M059J (cell line): ENCODE measurements around the gene CLIC5. TPM values are rescaled to one million over a fixed set of nuclear protein-coding genes. Genes with fewer than 3 reads are reported as not detected.

Experiments used
- DNase-seq: peaks from one replicate; pipeline ENCODE4 v3.0.0-alpha.2; 2012; ENCODE audit warnings: low read depth
- total RNA-seq: library from RNA; depleted of rRNA; stranded (reverse); fragments of >200 nt; shearing (Covaris generic); gene quantifications from 2 replicates; pipeline ENCODE4 v1.2.3, GENCODE V29; 2014; rRNA removed

The CLIC5 gene
- total RNA-seq = not detected in 2 replicates

DNA sequence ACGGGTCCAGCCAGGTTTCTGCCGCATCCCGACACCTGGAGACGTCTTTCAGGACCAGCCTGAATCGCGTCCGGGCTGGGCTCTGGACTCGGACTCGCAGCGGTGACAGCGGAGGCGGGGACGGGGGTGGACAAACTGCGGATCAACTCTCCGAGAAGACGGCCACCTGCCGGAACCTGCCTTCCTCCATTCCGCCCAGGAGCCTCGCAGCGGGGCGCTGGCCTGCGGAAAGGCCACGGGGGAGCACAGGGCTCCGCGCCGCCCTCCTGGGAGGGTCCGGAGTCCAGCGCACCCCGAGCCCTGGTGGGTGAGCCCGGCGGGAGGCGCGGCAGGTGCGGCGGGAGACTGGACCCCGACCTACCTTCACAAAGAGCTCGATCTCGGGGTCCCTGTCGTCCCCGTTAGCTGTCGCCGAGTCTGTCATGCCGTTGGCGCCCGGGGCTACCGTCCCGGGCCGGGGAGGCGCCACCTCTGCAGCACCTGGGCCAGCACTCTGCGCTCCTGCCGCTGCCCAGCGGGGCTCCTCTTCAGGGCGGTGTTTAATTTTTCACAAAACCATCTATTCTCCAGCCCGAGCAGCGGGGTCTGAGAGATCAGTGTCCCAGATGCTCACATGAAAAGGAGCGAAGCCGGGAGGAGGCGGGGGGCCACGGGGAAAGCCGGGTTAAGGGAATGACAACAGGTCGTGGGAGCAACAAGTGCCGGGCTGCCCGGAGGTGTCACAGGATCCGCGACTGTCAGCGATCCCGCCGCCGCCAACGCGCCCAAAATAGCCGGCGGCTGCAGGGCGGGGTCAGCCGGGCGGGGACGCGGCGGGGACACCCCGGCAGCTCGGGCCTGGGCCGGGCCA lies at the start of gene CLIC5:
Gene CLIC5, minus strand, starts transcription at position 742 of the 850 bp plus-strand sequence. Its CDS starts 318 bp downstream, at position 424.
- DNase-seq = no peak

GRCh38 chr6:46062991-46063390 lies 47.3 kb upstream of the CLIC5 start:
- DNase-seq = no peak

GRCh38 chr6:46062312-46062711 lies 46.7 kb upstream of the CLIC5 start:
- DNase-seq = peak; percentile 88

GRCh38 chr6:46061497-46061896 lies 45.8 kb upstream of the CLIC5 start:
- no peak for DNase-seq

GRCh38 chr6:46059608-46060007 lies 43.9 kb upstream of the CLIC5 start:
- no peak for DNase-seq

- DNase-seq = no peak
Measured at GRCh38 chr6:46058951-46059350, 43.3 kb upstream of the CLIC5 start.

DNA sequence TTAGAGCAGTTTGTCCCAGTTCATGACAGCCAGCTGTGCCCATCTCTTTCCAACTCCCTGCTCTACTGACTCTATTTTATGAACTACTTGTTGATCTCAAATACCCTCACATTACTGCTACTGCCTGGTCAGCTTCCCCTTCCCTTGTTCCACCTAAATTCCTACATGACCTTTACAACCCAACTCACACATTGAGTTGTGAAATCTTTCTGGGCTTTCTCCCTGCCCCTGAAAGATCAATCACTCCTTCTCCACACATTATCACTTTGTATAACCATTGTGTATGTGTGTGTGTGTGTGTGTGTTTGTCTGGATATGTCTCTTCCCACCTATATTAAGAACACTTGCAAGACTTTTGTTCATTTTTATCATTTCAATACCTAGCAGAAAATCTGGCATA lies 42.1 kb upstream of the CLIC5 start:
- DNase-seq = no peak

DNA sequence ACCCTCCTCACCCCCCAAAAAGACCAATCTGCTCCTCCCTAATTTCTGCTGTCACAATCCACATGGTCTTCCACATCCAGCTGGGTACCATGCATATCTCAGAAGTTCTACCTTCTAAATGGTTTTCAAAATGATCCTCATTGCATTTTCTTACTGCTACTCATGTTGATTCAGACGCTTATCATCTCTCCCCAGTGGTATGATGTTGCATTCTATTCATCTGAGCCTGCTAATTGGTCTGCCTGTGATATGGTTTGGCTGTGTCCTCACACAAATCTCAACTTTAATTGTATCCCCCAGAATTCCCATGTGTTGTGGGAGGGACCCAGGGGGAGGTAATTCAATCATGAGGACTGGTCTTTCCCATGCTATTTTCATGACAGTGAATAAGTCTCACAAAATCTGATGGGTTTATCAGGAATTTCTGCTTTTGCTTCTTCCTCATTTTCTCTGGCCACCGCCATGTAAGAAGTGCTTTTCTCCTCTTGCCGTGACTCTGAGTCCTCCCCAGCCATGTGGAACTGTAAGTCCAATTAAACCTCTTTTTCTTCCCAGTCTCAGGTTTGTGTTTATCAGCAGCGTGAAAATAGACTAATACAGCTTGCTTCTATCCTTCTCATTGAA lies 41.4 kb upstream of the CLIC5 start:
- no peak for DNase-seq

DNA sequence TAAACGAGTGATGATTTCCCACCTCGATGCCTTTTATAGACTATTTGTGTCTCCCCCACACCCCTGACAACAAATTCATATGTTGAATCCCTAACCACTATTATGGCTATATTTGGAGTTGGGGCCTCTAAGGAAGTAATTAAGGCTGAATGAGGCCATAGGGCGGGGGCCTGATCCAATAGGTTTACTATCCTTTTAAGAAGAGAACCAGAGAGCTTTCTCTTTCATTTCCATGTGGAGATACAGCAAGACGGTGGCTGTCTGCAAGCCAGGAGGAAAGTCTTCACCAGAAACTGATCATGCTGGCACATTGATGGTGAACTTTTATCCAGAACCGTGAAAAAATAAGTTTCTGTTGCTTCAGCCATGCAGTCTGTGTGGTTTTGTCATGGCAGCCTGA lies 38.9 kb upstream of the CLIC5 start:
- no peak for DNase-seq

- no peak for DNase-seq
Measured at GRCh38 chr6:46053039-46053933, 37.6 kb upstream of the CLIC5 start.

DNA sequence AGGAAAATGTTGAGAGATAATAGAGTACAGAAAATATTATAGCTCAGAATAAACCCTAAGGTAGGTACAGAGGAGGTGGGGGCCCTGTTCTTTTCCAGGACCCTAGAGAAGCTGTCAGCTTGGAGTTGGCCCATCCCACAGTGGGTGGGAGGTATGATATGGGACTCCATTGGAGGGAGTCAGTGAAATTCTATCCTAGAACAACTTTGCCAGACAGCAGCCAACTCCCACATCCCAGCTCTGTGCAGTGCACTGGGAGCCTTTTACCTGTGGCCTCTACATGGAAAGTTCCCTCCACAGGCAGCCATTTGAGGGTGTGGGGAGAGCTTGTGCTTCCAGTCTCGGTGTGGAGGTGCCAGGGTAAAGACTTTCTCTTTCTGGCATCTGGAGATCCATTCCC lies 36.8 kb upstream of the CLIC5 start:
- no peak for DNase-seq

DNA sequence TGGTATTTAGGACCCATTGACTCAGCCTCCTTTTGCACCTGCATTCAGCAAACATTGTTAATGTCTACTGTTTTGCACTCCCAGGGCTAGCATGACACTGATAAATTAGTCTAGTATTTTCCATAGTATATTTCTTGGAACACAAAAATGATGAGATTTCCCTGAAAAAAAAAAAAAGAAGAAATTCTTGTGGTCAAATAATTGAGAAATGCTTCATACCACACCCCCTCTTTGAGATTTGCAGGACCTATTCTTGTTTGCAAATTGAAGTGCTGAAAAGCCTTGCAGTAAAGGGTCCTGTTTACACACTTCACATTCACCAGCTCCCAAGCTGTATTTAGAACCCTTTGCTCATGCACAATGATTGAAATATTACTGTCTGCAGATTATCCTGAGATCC lies 36.3 kb upstream of the CLIC5 start:
- DNase-seq = no peak

- no peak for DNase-seq
Measured at GRCh38 chr6:46050845-46051405, 35.3 kb upstream of the CLIC5 start.

DNA sequence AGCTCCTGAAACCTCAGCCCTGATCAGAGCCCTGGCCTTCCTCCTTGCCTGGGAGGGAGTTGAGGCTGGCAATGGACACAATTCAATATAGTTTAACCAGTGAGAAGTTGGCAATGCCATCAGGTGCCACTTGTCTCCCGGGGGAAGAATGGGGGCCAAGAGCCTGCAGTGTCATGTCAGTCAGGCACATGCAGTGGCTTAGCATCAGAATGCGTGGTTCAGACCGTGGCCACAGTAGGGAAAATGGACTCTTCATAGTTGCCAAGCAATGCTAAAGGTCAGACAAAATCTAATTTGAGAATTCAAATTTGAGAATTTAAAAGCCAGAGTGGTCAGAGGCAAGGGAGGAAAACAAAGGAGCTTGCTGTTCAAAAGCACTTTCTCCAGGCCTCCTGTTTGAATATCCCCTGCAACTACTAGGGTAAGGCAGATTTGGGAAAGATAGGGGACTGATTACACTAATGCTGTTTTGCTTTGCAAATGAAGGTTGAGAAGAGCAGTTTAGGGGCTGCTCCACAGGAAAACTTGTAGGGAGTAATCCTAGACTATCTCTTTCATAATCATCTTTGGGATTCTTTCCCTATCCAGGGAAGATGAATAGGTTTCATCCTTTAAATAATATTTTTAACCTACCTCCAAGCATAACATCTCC lies 33.1 kb upstream of the CLIC5 start:
- no peak for DNase-seq

DNA sequence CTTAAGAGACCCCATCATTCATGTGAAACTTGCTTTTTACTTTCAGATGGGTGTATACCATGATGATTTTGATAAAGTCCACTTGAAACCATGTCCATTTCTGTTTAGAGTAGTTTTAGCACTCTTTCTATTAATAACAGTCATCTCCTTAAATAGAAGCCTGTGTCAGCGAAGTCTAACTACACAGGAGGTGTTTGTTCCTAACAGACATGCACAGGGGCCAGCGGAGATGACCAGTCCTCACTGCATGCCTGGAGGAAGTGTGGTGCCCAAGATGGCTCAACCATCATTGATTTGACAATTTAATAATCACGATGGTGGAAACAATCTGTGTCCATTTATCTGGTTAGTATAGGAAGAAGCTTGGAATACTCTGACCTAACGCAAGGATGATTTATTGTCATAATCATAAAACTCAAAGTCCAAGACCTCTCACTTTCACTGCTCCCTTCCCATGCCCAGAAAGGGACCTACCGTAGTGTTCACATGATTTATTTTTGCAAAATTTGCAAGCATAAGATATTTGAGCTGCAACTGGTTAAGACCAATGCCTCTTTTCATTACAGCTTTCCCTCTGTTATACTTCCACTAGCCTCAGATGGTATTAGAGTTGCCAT lies 31.0 kb upstream of the CLIC5 start:
- DNase-seq = no peak

DNA sequence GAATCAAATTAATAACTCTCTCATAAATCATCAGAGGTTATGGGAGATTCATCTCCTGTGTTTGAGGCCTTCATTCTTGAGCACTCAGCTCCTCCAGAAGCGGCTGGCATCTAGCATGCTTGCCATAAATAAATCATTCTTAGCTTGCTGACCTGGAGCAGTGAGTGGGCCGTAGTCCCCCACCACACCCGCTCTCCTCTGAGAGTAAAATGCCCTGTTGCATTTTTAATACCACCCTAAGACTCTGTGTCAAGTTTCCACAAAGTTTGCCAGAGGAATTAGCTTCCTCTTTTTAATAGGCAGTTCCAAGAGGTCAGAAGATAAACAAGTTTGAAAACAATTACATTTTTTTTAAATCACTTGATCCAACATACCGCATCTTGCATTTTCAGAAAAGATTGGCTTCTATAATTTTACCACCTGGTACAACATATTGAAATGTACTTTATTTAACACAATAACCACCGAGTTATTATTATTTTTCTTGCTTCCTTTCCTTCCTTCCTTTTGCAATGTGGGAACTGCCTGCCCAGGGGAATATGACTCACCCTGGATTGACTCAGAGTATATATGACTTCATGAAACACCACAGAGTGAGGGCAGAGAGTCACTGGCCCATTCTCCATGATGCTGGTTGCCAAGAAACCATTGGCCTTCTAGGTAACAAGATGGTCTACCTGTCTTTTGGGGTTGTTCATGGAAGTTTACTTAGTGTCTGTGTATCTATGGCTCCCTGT lies 29.4 kb upstream of the CLIC5 start:
- DNase-seq = peak; percentile 97

DNA sequence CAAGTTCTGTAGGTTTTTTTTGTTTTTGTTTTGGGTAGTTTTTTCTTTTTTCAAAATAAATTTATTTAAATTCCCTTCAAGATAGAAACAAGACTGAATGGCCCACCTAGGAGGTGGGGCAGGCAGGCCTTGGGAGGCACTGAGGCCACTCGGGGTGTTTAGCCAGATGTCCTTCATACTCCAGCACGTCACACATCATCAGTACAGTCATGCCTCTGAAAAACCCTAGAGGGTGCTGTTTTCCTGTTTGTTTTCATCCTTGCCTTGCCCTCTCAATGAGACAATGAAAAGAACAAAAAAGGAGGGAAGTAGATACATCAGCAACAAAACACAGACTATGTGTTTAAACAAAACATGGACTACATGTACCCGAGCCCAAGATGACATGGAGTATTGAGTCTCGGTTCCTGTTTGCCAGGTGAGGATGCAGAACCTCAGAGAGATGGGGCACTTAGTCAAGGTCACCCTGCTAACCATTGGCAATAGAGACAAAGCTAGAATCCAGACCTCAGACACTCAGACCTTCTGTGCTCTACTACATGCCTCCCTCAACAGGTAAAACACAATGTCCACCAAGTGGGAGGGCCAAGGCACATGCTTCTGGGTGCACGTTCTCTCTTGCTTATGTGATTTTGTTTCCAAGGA lies 26.8 kb upstream of the CLIC5 start:
- peak; percentile 73 for DNase-seq

DNA sequence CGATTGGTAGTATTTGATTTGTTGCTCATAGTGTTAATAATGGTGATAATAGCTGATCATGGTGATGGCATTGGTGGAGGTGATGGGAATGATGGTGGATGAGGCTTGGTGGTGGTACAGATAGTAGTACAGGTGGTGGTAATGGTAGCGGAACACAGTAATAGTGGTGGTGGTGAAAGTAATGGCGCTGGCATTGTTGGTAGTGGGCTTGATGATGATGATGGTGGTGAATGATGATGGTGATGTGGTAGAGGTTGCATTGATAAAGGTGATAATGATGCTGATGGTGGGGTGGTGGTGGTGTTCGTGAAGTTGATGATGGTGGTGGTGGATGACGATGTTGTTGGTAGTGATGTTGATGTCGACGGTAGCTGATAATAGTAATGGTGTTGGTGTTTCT lies 24.6 kb upstream of the CLIC5 start:
- DNase-seq = no peak

GRCh38 chr6:46039646-46040045 lies 24.0 kb upstream of the CLIC5 start:
- DNase-seq = no peak

- no peak for DNase-seq
Measured at GRCh38 chr6:46036911-46037310, 21.3 kb upstream of the CLIC5 start.
